HG02623 (cell line): ENCODE measurements around the gene ARL14EPL.

ENCODE experiments used
- ATAC-seq: cut with Tn5 transposase; IDR thresholded peaks from one replicate; pipeline ENCODE4 v1.9.1; 2021; ENCODE audit warnings: moderate library complexity; ENCODE audit not compliant: unreplicated experiment

ARL14EPL gene

DNA sequence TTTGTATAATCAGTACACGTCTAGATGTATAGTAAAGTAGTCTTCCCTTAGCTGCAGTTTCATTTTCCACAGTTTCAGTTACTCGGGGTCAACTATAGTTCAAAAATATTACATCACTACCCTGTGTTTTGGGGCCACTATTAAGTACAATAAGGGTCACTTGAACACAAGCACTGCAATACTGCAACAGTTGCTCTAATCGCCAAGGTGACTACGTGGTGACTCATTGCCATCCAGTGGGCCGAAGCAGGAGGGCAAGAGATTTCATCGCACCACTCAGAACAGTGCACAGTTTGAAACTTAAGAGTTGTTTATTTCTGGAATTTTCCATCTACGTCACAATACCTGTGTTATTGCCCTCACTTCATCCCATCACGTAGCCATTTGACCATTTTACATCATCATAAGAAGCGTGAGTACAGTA, at the start of gene ARL14EPL:
Gene ARL14EPL (plus strand): TSS at position 379 of the 424 bp plus-strand sequence. CDS start 18,994 bp downstream, outside the sequence.
- ATAC-seq, result no peak

DNA sequence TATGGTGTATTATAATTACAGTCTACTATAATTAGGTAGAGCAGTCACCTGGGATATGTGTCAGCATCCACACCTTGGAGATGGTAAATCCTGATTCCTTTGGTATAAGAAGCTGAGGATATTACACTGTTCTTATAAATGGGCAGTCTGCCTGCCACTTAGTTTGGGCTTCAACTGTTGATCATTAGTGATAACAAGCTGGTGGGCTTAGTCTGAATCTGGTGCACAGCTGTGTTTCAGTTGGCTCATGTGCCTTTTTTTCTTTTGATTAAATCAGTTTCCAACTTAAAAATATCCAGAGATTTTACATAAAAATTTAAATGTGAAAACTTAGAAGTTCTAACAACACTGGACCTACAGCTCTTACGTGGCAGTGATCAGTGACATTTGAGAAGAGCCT, 48.8 kb upstream of the ARL14EPL start:
- no peak for ATAC-seq

DNA sequence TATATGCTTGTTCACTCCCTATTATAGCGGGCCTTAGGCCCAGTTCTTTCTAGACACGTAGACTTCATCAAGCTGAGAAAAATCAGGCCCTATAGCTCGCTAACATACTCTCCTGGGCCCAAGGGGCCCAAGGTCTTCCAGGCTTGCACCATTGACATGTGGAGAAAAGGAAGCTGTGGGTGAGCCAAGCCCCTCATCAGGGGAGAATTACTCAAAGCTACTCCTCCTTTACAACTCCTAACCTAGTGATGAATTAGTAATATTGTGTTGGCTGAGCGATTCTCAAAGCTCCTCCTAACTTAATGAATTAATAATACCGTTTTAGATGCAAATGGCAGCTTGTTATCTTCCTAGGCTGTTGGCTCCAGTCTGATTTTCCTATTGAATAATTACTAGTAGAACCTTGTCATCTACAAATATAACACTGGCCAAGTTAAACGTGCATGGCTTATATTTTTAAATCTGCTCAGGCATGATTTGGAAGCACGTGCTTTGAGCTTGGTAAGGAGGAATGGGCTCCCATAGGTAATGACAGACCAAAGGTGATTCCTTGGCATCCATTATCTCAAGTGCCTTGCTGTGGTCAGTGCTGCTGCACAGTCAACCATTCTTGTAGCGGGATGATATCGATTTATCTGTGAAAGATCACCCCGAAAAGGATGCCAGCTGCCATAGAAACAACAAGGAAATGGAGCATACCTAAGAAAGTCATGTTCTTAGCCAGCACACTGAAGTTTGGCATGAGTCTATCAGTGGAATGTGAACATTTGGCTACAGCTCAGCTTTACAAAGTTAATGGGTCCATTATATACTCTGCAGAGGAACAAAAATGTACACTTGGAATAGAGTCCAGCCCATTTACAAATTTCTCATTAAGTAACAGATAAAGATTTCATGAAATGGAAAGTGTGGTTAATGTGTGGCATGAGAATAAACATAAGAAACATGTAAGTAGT, 46.2 kb upstream of the ARL14EPL start:
- no peak for ATAC-seq

DNA sequence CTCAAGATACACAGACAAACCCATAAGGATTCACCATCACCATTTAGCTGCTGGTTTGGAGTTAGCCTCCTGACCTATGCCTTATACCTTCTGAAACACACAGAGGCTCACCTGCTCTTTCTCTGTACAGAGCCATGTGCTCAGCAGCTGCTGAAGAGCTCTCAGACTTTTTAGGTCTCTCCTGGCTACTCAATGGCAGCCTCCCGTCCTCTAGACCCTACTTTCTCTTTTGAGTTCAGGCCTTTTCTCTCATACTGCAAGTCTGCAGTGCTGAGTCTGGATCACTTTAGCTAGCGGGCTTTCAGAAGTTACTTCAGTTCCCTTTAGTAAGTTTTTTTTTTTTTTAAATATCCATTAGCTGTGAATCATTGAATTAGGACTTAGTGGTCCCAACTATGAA, 44.3 kb upstream of the ARL14EPL start:
- no peak for ATAC-seq

DNA sequence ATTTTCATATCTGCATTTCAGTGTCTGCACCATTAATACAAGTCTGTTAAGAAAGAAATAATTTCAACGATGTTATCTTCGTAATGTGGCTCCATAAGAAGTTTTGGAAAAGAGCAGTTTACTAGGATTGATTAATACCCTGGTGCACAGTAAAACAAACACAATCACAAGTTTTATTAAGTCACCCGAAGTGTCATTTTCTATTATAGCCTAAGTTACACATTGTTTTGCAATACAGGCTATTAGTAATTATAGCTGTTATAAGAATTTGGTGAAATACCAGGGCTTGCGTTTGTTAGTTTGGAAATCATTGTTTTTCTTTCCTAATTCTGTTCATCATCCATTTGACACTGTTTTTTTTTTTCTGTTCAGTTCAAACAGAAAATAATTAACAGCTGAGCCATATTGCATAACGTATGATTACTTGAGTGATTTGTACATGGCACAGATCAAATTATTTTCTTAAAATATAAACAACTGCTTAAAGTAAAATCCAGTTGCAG, 39.4 kb upstream of the ARL14EPL start:
- no peak for ATAC-seq

DNA sequence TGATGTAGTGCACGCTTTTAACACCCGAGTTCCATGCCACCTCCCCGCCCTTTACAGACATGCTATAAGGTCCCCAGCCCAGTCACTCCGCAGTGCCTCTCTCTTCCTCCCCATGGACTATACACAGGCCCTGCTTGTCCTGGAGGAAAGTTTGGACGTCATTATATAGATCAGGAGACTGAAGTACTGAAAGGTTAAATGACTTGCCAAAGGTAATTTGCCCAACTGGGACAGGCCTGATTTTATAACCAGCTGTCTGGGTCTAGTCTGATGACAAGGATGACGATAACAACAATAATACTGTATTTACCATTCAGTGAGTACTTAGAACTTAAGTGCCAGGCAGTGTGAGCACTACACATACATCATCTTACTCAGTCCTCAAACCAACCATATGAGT, 36.9 kb upstream of the ARL14EPL start:
- no peak for ATAC-seq

DNA sequence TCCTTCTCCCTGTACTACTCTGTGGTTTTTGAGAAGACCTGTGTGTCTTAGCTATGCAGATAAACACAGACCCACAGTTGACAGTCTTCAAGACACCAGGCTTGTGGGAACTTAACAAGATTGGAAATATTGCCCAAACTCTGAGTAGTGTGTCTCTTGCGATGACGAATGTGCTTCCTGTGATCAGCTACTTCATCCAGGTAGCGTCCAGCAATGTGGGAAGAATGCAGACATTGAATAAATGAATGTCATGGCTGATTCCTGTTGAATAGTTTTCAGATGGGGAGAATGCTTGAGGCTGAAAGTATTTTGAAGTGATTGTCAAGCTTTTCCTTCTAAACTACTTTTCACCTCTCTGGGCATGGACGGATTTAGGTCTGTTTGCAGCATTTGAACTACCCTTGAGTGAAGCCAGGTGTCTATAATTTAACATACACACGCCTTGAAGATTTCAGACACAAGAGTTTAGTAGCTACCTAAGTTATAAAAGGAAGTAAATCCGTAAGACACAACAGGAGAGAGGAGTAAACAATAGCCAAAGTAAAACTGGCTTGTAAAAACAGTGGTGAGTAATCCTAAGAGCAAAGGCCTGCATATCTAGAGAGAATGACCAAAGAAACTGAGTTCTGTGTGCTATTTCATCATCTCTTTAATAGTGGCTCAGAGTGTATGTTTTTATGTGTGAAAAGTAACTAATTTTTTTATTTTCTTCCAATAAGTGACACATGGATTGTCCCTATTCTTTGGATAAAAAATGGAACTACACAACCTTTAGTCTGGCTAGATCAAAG, 30.0 kb upstream of the ARL14EPL start:
- no peak for ATAC-seq

DNA sequence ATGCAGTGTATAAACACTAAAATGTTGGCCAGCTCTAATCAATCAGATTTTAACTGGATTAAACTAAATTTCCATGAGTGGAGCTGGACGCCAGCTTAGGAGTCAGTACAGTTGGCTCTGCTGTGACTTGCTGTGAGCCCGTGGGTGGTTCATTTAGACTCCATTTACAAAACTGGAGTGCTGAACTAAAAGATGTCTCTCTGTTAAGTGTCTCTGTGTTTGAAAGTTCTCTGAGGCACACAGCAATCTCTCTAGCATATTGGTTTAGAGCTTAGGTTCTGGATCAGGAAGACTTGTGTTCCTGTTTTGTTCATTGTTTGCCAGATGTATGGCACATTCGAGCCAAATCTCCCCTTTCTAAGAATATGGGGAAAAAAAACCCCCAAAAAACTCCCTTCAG, 28.0 kb upstream of the ARL14EPL start:
- ATAC-seq, result no peak

DNA sequence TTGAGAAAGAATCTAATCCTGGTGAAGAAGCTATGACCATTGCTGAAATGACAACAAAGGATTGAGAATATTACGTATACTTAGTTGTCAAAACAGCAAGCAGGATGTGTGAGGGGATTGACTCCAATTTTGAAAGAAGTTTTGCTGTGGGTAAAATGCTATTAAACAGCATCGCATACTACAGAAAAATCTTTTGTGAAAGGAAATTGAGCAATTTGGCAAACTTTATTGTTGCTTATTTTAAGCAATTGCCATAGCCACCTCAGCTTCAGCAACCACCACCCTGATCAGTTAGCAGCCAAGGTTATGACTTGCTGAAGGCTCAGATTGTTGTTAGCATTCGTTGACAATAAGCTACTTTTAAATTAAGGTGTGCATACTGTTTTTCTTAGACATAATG, 22.5 kb upstream of the ARL14EPL start:
- no peak for ATAC-seq

DNA sequence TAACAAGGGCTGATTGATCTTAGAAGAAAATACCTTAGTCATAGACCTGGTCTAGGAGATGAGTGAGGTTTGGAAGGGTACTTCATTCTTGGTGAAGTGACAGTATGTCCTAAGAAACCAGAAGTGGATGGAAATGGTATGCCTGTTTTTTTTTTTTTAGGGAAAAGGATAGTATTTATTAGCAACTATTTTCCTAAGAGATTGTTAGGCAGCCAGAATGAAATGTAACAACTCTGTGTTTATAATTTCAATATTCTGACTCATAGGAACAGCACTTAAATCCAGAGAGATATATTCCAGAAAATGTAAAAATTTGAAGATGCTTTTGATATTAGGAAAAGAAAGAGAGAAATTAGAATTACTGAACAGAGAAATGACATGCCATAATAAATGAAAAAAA, 21.2 kb upstream of the ARL14EPL start:
- no peak for ATAC-seq

DNA sequence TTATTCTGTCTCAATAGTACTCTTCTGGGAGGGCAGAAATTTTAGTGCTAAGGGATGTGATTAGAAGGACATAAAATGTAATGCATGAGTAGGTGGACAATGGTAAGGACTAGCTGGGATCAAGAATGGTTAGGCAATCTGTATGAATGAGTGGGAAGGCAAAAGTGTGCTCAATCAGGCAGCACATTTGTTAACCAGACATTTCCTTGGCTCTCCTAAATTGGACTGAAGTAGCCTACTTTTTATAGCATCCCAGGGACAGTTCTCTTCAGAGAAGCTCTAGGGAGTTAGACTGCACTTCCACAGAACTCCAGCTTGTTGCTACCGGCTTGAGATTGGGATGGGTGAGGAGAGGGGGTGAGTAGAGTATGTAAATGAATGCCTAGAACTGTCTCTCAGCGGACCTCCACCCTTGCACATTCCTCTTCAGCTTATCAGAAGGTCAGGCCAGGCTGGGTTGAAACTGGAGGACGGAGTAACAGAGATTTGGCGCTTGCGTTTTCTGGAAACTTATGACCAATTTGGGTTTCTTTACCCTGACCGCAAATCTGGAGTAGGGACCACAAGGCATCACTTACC, 19.0 kb upstream of the ARL14EPL start:
- no peak for ATAC-seq

DNA sequence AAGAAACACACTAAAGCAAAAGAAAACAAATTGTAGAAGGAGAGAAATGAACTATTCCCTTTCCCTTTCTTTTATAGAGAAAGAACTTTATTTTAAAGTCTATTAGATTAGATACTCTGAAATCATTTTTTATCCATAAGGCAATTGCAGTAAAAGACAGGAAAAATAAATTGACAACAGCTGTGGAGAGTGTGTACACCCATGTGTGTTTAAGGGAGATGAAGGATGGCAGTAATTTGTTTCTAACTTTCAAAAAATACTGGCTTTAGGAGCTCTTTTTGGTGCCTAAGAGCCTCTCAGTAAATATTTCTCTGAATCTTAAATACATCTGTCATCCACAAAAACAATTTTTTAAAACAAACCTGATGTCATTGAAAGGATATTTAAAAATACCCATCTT, 18.3 kb upstream of the ARL14EPL start:
- no peak for ATAC-seq

DNA sequence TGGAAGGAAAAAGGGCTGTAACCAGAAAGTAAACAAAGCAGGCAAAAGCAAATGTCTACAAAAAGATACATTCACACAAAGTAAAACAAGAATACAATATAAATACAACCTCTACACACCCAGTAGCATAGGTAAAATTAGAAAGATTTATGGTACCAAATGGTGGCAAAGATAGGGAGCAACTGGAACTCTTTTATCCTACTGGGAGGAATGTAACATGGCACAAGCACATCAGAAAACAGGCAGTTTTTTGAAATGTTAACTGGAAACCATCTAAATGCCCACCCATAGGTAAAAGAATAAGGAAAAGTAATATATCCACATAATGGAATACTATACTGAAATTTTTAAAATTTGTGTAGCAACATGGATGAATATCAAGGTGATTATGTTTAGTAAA, 8.7 kb upstream of the ARL14EPL start:
- ATAC-seq, result no peak

DNA sequence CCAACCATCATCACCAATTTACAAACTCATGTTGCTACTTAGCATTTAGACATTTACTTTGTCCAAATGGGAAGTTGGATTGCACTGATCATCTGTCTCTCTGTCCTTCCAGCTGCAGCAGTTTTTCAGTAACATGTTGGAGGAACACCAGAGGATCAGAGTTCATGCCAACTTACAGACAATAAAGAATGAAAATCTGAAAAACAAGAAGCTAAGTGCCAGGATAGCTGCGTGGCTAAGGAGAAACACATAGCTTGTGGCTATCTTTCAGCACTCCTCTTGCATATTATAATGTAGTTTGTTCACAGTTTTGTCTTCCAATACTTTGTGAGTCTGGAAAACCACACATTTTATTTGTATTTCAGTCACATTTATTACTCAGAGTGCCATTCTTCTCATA, 6.4 kb upstream of the ARL14EPL start:
- ATAC-seq, result no peak

DNA sequence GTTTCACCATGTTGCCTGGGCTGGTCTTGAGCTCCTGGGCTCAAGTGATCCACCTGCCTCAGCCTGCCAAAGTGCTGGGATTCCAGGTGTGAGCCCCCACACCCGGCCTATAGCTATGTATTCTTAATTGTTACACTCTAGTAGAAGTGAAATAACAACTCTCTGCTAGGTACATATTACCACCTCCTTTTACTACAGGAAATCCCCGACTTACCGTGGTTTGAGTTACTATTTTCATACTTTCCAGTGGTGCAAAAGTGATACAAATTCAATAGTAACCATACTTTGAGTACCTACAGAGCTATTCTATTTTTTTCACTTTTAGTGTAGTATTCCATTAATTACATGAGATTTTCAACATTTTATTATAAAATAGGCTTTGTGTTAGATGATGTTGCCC, 719 bp downstream of the ARL14EPL start:
- peak; percentile 52 for ATAC-seq

DNA sequence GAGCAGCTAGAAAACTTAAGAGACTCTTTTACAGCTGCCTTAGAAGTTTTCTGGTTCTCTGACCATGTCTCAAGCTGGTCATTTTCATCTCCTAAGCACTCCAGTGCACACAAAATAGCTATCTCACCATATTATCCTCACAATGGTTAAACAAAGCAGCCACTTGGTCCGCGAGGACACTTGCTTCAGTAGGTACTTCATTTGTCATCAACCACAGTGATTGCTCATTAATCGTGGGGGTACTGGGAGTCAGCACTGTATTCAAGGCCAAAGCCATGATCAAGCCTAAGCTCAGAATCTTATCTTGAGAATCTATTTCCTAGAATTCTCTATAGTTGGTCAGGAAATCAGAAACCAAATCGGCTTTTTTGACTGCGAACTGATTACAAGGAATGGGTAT, 2.9 kb downstream of the ARL14EPL start:
- no peak for ATAC-seq

DNA sequence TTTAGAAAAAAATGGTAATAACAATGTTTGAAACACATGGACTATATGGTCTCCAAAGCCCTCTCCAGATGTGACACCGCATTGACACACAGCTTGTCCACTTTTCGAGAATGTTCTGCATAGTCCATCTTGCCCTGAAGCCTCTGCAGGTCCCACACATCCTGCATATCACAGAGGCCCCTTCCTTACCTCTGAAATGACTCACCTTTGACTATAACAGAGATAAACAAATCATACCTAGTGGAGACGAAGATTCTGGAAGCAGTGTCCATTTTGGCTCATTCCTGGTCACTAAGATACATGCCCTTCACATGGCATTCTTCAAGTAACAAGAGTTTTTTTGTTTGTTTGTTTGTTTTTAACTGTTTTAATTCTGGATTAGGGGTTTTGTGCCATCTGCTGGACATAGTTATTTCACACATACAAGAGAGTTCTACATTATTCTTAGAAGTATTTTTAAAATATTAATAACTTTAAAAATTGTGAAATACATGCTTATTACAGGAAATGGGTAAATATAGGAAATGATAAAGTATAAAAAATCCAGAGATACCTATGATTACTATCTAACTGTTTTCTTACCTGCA, 5.1 kb downstream of the ARL14EPL start:
- ATAC-seq, result no peak

DNA sequence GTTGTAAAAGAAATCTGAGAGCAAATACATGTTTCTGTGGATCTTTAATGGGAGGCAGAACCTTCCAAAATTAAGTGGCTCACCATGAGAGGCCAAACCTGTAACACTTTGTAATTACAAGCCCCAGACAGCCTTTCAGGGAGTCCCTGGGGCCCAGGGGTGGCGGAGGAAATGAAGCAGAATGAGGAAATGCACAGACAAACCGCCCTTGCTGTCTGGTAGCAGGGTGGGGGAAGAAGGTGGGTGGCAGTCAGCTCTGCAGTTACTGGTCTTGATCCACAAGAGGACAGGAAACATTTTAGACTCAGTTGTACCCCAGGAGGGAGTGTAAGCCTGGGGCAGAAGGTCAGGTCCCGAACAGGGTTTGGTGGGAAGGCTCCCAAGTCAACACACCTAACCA, 6.5 kb downstream of the ARL14EPL start:
- peak; percentile 79 for ATAC-seq

DNA sequence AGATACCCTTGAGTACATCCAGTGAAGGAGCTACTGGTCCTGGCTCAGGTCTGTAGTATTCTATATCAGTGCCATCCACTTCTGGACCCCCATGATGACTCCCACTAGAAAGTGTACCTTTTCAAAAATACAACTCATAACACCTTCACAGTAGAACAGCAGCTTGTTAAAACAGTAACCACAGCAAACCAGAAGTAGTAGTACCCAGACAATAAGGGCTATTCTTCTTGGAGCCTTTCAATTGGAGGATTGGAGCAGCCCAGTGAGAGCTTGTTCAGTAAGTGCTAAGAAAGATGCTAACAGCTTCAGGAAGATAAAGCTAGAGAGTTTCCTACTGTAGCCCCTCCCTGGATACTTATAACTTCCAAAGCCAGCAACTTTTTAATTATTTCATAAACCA, 10.1 kb downstream of the ARL14EPL start:
- no peak for ATAC-seq

DNA sequence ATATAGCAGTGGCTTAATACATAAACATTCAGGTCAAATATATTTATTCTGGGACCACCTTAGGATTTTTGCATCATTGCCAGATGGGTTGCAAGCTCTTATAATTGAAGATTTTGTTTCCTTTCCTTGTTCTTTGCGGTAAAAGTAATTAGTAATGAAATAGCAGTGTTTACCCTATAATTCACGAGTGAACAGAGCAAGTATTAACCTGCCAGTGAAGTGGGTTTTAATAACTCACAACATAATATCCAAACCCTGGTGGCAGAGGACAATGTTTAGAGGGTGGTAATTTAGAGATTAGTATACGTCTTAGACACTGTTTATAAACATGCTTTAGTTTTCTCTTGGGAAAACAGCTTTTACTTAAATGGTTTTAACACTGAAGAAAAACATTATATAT, 11.8 kb downstream of the ARL14EPL start:
- ATAC-seq, result no peak

DNA sequence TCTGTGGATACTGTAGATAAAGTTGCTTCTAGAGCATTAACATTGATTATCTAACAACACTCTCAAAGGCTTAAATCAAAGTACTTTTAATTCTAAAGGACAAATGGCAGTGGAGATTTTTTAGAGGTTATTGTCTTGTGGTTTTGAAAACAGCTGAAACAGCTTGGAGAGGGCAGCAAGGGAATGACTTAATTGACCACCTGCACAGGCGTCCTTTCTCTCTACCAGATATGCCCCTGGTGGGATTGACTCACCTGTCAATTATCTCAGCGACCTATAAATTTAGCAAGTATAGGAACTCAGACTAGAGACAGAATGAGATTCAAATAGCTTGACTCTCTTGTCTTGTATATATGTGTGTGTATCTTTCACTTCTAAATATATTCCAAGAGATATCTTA, 13.5 kb downstream of the ARL14EPL start:
- ATAC-seq, result no peak
